CD4-positive, alpha-beta T cell treated with Interleukin-6 at 100 ng/mL for 8 hours (primary cell): ENCODE data around the gene MST1R.
"Not testable (repeated sequence)": the region's sequence is repeated elsewhere in the genome, so short reads cannot be mapped to it uniquely, and the experiment has no call there.

Experiments used
- DNase-seq: peaks from one replicate; pipeline ENCODE4 v3.0.0-alpha.2; 2020; ENCODE audit warnings: mixed read lengths, low spot score

The MST1R gene

GRCh38 chr3:49903451-49904424 lies at the start of gene MST1R:
MST1R (minus strand) TSS chr3:49903873; CDS start chr3:49903609, 264 bp downstream.
- peak; percentile 79 for DNase-seq

- no peak for DNase-seq
Observed at GRCh38 chr3:49952924-49953323, 49.3 kb upstream of the MST1R start.

GRCh38 chr3:49942651-49943050 lies 39.0 kb upstream of the MST1R start:
- DNase-seq, result no peak

GRCh38 chr3:49940667-49941249 lies 37.1 kb upstream of the MST1R start:
- DNase-seq, result no peak

- peak; percentile 94 for DNase-seq
Observed at GRCh38 chr3:49939858-49940666, 36.4 kb upstream of the MST1R start, which contains the start of gene RBM6. RBM6 (plus strand) TSS chr3:49940150; CDS start chr3:49962642, 22,492 bp downstream.

- no peak for DNase-seq
Observed at GRCh38 chr3:49937090-49937489, 33.4 kb upstream of the MST1R start.

GRCh38 chr3:49932281-49932680 lies 28.6 kb upstream of the MST1R start:
- DNase-seq, result not testable (repeated sequence)

GRCh38 chr3:49930922-49931321 lies 27.2 kb upstream of the MST1R start:
- no peak for DNase-seq

GRCh38 chr3:49930168-49930690 lies 26.6 kb upstream of the MST1R start:
- DNase-seq, result no peak

- peak; percentile 83 for DNase-seq
Observed at GRCh38 chr3:49929291-49930167, 25.9 kb upstream of the MST1R start, which contains the start of gene MON1A. MON1A (minus strand) TSS chr3:49929811; CDS start chr3:49913346, 16,465 bp downstream.

GRCh38 chr3:49928481-49929017 lies 24.9 kb upstream of the MST1R start:
- DNase-seq, result no peak

GRCh38 chr3:49927798-49928197 lies 24.1 kb upstream of the MST1R start:
- no peak for DNase-seq

- no peak for DNase-seq
Observed at GRCh38 chr3:49926117-49926728, 22.6 kb upstream of the MST1R start.

- no peak for DNase-seq
Observed at GRCh38 chr3:49925485-49925884, 21.8 kb upstream of the MST1R start.

- no peak for DNase-seq
Observed at GRCh38 chr3:49924683-49925082, 21.0 kb upstream of the MST1R start.

- DNase-seq, result not testable (repeated sequence)
Observed at GRCh38 chr3:49917806-49918590, 14.3 kb upstream of the MST1R start.

GRCh38 chr3:49916686-49917085 lies 13.0 kb upstream of the MST1R start:
- no peak for DNase-seq

GRCh38 chr3:49914906-49915305 lies 11.2 kb upstream of the MST1R start:
- no peak for DNase-seq

- no peak for DNase-seq
Observed at GRCh38 chr3:49912881-49913281, 9.2 kb upstream of the MST1R start.
